Esophagus squamous epithelium (tissue), 4 donors: ENCODE measurements around the gene RCOR3.

Source experiments
- POLR2A ChIP-seq, 4 donors: fragments of 450-650 bp; IDR thresholded peaks; one replicate each; pipeline ENCODE4 v1.6.1; 2017; ENCODE audit warnings: antibody characterized with exemption in 4 of 4, mild to moderate bottlenecking in 4 of 4, moderate library complexity in 3 of 4
- TF ChIP-seq, protein P1 (sequence below), 6 experiments: fragments of 450-650 bp in 4 of 6; fragments of 200-600 bp in 2 of 6; sonication (generic) in 2 of 6; IDR thresholded peaks; one replicate each; pipeline ENCODE4 v1.5.1; 2016 to 2019; ENCODE audit warnings: antibody characterized with exemption in 6 of 6, mild to moderate bottlenecking in 4 of 6, moderate library complexity in 4 of 6

DNA sequence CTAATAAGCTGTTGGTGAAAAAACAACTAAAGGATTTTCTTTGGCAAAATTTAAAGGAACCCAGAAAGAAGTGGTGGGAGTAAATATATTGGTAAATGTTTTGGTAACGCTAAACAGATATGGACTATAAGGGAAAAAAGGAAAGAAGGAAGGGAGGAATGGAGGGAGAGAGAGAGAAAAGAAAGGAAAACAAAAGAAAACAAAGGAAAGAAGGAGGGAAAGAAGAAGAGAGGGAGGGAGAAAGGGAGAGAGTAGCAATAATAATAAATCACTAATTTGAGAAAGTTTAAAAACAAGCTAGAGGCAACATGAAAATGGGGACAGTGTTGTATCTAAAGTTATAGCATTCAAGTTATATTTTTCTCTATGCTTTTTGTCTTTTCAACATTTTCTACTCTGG is 43.6 kb upstream of the RCOR3 start:
- TF ChIP-seq, protein P1, sequence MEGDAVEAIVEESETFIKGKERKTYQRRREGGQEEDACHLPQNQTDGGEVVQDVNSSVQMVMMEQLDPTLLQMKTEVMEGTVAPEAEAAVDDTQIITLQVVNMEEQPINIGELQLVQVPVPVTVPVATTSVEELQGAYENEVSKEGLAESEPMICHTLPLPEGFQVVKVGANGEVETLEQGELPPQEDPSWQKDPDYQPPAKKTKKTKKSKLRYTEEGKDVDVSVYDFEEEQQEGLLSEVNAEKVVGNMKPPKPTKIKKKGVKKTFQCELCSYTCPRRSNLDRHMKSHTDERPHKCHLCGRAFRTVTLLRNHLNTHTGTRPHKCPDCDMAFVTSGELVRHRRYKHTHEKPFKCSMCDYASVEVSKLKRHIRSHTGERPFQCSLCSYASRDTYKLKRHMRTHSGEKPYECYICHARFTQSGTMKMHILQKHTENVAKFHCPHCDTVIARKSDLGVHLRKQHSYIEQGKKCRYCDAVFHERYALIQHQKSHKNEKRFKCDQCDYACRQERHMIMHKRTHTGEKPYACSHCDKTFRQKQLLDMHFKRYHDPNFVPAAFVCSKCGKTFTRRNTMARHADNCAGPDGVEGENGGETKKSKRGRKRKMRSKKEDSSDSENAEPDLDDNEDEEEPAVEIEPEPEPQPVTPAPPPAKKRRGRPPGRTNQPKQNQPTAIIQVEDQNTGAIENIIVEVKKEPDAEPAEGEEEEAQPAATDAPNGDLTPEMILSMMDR (IDR thresholded peaks at IDR 0.05): no peak
- TF ChIP-seq POLR2A (IDR thresholded peaks at IDR 0.05): no peak
